OCI-LY1 (cell line): ENCODE data around the gene UPF2.

Source experiments
- H2AFZ ChIP-seq: fragments of 200-600 bp; sonication (generic), shearing (Covaris generic); 2 replicates; pipeline ENCODE4 v1.6.0; 2014; ENCODE audit warnings: antibody characterized with exemption, mild to moderate bottlenecking, low read length
- H3F3A ChIP-seq: fragments of 200-600 bp; sonication (generic), shearing (Covaris generic); 2 replicates; pipeline ENCODE4 v1.6.0; 2014; ENCODE audit warnings: mild to moderate bottlenecking, antibody characterized with exemption, low read length, moderate library complexity; ENCODE audit not compliant: insufficient read depth
- H3K27ac ChIP-seq: fragments of 200-600 bp; sonication (generic); 2 replicates; pipeline ENCODE4 v1.5.1; 2014; ENCODE audit warnings: low read length, mixed run types, mild to moderate bottlenecking, low read depth; ENCODE audit not compliant: poor library complexity, severe bottlenecking
- H3K27me3 ChIP-seq: fragments of 200-600 bp; sonication (generic); 2 replicates; pipeline ENCODE4 v1.6.0; 2014; ENCODE audit warnings: antibody characterized with exemption, mild to moderate bottlenecking, low read length, moderate library complexity; ENCODE audit not compliant: insufficient read depth
- H3K36me3 ChIP-seq: fragments of 200-600 bp; sonication (generic); 2 replicates; pipeline ENCODE4 v1.6.1; 2014; ENCODE audit warnings: mild to moderate bottlenecking, antibody characterized with exemption, low read length, moderate library complexity, mixed read lengths; ENCODE audit not compliant: insufficient read depth
- H3K4me1 ChIP-seq: fragments of 200-600 bp; sonication (generic); 2 replicates; pipeline ENCODE4 v1.5.1; 2014; ENCODE audit warnings: mild to moderate bottlenecking, low read length, moderate library complexity; ENCODE audit not compliant: insufficient read depth, severe bottlenecking
- H3K4me2 ChIP-seq: fragments of 200-600 bp; sonication (generic), shearing (Covaris generic); 2 replicates; pipeline ENCODE4 v1.6.1; 2014; ENCODE audit warnings: low read length
- H3K4me3 ChIP-seq: fragments of 200-600 bp; sonication (generic); 2 replicates; pipeline ENCODE4 v1.5.1; 2014; ENCODE audit warnings: low read length, low read depth, mild to moderate bottlenecking, mixed read lengths; ENCODE audit not compliant: poor library complexity, severe bottlenecking
- H3K79me2 ChIP-seq: fragments of 200-600 bp; shearing (Covaris generic); 2 replicates; pipeline ENCODE4 v1.6.1; 2016; ENCODE audit warnings: mixed run types, low read length, mixed read lengths; ENCODE audit not compliant: insufficient read depth
- H3K9ac ChIP-seq: fragments of 200-600 bp; sonication (generic), shearing (Covaris generic); 2 replicates; pipeline ENCODE4 v1.6.1; 2014; ENCODE audit warnings: mild to moderate bottlenecking, low read length, mixed read lengths
- H3K9me2 ChIP-seq: fragments of 200-600 bp; sonication (generic), shearing (Covaris generic); 2 replicates; pipeline ENCODE4 v1.6.1; 2014; ENCODE audit warnings: low read depth, mild to moderate bottlenecking, low read length, mixed read lengths
- H3K9me3 ChIP-seq: fragments of 200-600 bp; shearing (Covaris generic); 2 replicates; pipeline ENCODE4 v1.6.1; 2014; ENCODE audit warnings: low read length, mixed read lengths
- H4K20me1 ChIP-seq: fragments of 200-600 bp; sonication (generic), shearing (Covaris generic); 2 replicates; pipeline ENCODE4 v1.6.0; 2016; ENCODE audit warnings: mild to moderate bottlenecking, low read length; ENCODE audit not compliant: insufficient read depth
- EZH2 ChIP-seq: fragments of 200-600 bp; sonication (generic), shearing (Covaris generic); IDR thresholded peaks from 2 replicates; pipeline ENCODE4 v1.8.0; 2017; ENCODE audit warnings: borderline replicate concordance, mixed run types, mild to moderate bottlenecking, antibody characterized with exemption, low read length, moderate library complexity, mixed read lengths
- TF ChIP-seq, protein P1 (sequence below): fragments of 200-600 bp; sonication (generic), shearing (Covaris generic); IDR thresholded peaks from 2 replicates; pipeline ENCODE4 v1.5.1; 2017; ENCODE audit warnings: mild to moderate bottlenecking, antibody characterized with exemption, low read length, moderate library complexity, mixed read lengths

The UPF2 gene

DNA sequence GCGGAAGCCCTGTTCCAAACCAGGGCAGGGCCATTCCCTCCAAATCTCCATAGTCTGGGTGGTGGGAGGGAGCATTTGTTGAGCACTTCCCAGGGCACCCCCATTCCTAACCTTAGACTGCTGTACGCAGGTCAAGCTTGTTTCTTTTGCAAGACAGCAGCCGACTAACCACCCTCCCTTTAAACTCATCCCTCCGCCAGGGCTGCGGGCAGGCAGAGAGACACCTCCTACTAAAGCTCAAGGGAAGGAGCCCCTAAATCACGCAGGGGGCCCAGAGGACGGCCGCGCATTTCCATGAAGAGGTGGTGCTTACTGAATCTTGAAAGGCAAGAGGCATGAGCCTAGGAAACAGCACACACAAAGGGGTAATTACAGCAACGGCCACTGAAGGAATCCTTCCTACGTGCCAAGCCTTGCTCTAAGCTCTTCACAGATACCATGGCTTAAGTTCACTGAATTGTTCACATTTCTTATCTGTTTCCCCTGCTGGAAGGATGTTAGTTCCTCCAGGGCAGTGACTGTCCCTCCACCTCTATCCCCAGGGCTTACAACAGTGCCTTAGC is 129.4 kb downstream of the UPF2 start:
- no peak overlapping the region for H3K4me2 ChIP-seq
- peaks cover 5% of the 10 kb centered on the region; the same call in 1 of the 2 replicates for H3K27me3 ChIP-seq
- H3K9me2 ChIP-seq, result no peaks in the 10 kb centered on the region
- no peak overlapping the region for H2AFZ ChIP-seq
- H3K9me3 ChIP-seq, result no peaks in the 10 kb centered on the region
- H3K9ac ChIP-seq, result no peak overlapping the region
- H3K4me1 ChIP-seq, result no peaks in the 10 kb centered on the region
- no peaks in the 10 kb centered on the region for H3K79me2 ChIP-seq
- no peak overlapping the region for H3K27ac ChIP-seq
- no peaks in the 10 kb centered on the region for H3K36me3 ChIP-seq
- no peaks in the 10 kb centered on the region for H4K20me1 ChIP-seq
- TF ChIP-seq EZH2, result no peak
- TF ChIP-seq, protein P1, sequence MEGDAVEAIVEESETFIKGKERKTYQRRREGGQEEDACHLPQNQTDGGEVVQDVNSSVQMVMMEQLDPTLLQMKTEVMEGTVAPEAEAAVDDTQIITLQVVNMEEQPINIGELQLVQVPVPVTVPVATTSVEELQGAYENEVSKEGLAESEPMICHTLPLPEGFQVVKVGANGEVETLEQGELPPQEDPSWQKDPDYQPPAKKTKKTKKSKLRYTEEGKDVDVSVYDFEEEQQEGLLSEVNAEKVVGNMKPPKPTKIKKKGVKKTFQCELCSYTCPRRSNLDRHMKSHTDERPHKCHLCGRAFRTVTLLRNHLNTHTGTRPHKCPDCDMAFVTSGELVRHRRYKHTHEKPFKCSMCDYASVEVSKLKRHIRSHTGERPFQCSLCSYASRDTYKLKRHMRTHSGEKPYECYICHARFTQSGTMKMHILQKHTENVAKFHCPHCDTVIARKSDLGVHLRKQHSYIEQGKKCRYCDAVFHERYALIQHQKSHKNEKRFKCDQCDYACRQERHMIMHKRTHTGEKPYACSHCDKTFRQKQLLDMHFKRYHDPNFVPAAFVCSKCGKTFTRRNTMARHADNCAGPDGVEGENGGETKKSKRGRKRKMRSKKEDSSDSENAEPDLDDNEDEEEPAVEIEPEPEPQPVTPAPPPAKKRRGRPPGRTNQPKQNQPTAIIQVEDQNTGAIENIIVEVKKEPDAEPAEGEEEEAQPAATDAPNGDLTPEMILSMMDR, result no peak
- H3K4me3 ChIP-seq, result no peak overlapping the region
- no peaks in the 10 kb centered on the region for H3F3A ChIP-seq

DNA sequence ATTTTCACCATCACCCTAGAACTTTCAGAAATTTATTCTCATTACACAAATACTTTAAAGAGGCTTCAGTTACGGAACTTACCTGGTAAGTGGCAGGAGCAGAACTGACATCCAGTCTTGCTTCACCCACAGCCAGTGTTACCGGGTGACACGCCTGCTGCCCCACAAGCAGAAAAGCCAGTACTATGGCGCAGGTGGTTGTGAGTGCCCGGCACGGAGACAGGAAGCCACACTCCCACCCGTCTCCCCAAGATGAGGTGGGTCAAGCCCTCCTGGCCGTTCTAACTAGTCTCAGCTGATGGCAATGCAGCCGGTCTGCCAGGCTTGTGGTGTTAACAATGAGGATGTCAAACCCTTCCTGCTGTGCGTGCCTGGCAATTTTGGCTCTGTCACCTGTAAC is 132.5 kb downstream of the UPF2 start:
- Histone ChIP-seq H3K36me3 (no peaks in the 10 kb centered on the region), H3K27me3 (peaks cover 9% of the 10 kb centered on the region), H4K20me1 (no peaks in the 10 kb centered on the region), H3K9me3 (no peaks in the 10 kb centered on the region), H2AFZ (no peak overlapping the region), H3K9me2 (no peaks in the 10 kb centered on the region), H3K79me2 (no peaks in the 10 kb centered on the region), H3K4me3 (no peak overlapping the region), H3K4me2 (no peak overlapping the region), H3K27ac (no peak overlapping the region), H3K9ac (no peak overlapping the region), H3K4me1 (no peaks in the 10 kb centered on the region), H3F3A (no peaks in the 10 kb centered on the region)
- no peak for TF ChIP-seq EZH2
- TF ChIP-seq, protein P1, result no peak

DNA sequence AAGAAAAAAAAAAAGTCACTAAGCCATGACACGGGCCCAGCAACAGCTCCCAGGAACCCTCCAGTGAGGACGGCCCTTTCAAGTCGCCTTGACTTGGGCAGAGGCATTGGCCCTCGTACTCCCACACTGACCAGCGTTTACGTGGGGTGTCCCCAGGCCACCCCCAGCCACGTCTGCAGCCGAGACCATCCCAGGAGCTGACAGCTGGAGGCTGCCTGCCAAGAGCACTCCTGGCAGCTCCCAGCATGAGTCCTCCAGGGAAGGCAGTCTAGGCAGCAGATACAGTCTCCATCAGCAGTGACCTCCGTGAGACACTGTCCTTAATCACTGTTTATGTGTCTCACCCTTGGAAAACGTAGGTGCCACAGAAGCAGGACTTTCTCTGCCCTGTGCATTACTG is 133.0 kb downstream of the UPF2 start:
- Histone ChIP-seq H3K36me3 (no peaks in the 10 kb centered on the region), H3F3A (no peaks in the 10 kb centered on the region), H3K9me2 (no peaks in the 10 kb centered on the region), H3K4me3 (no peak overlapping the region), H2AFZ (no peak overlapping the region), H4K20me1 (no peaks in the 10 kb centered on the region), H3K9ac (no peak overlapping the region), H3K4me1 (no peaks in the 10 kb centered on the region), H3K27me3 (peaks cover 9% of the 10 kb centered on the region), H3K27ac (no peak overlapping the region), H3K4me2 (no peak overlapping the region), H3K79me2 (no peaks in the 10 kb centered on the region), H3K9me3 (no peaks in the 10 kb centered on the region)
- TF ChIP-seq, protein P1, result no peak
- TF ChIP-seq EZH2, result no peak
